Measurements from ENCODE around the gene FES. TPM values are rescaled to one million over a fixed set of nuclear protein-coding genes. Genes with fewer than 3 reads are reported as not detected.

FES gene
- polyA plus RNA-seq, 1 donor from 2014 or later = not detected

DNA sequence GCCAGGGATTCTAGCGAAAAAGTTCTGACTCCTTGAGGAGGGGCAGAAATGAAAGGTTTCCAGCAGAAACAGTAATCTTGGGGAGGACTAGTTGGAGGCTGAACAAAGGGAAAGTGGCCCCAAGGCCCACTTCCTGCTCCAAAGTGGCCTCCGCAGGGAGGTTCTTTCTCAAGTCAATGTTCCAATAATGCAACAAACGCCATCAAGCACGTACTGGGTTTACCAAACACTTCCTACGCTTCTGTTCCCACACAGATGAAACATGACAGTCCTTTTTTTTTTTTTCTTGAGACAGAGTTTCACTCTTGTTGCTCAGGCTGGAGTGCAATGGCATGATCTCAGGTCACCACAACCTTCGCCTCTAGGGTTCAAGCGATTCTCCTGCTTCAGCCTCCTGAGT, 60.8 kb downstream of the FES start:
- Histone ChIP-seq H3K9ac (ENCODE audit: low read length) (no peak overlapping the region), H3K79me2 (replicated peaks; ENCODE audit: insufficient read depth, low read length) (no peaks in the 10 kb centered on the region), H4K20me1 (ENCODE audit: insufficient read depth) (no peaks in the 10 kb centered on the region), H3F3A (ENCODE audit: insufficient read depth, low read length, poor library complexity, severe bottlenecking) (no peaks in the 10 kb centered on the region), H2AFZ (ENCODE audit: low read depth, low read length) (no peak overlapping the region), H3K27me3 (ENCODE audit: insufficient read depth, low read depth, low read length) (no peaks in the 10 kb centered on the region), H3K4me3 (ENCODE audit: low read length) (no peak overlapping the region), H3K36me3 (ENCODE audit: insufficient read depth, low read length) (peaks cover 13% of the 10 kb centered on the region), H3K9me3 (ENCODE audit: low read length) (no peaks in the 10 kb centered on the region), H3K4me2 (ENCODE audit: low read length) (no peak overlapping the region), H3K27ac (ENCODE audit: low read length) (no peak overlapping the region), H3K9me2 (ENCODE audit: insufficient read depth, low read length) (no peaks in the 10 kb centered on the region)
- no peak for TF ChIP-seq SMC3 (conservative IDR thresholded peaks at IDR 0.05; ENCODE audit: poor library complexity)
- TF ChIP-seq, protein P1, sequence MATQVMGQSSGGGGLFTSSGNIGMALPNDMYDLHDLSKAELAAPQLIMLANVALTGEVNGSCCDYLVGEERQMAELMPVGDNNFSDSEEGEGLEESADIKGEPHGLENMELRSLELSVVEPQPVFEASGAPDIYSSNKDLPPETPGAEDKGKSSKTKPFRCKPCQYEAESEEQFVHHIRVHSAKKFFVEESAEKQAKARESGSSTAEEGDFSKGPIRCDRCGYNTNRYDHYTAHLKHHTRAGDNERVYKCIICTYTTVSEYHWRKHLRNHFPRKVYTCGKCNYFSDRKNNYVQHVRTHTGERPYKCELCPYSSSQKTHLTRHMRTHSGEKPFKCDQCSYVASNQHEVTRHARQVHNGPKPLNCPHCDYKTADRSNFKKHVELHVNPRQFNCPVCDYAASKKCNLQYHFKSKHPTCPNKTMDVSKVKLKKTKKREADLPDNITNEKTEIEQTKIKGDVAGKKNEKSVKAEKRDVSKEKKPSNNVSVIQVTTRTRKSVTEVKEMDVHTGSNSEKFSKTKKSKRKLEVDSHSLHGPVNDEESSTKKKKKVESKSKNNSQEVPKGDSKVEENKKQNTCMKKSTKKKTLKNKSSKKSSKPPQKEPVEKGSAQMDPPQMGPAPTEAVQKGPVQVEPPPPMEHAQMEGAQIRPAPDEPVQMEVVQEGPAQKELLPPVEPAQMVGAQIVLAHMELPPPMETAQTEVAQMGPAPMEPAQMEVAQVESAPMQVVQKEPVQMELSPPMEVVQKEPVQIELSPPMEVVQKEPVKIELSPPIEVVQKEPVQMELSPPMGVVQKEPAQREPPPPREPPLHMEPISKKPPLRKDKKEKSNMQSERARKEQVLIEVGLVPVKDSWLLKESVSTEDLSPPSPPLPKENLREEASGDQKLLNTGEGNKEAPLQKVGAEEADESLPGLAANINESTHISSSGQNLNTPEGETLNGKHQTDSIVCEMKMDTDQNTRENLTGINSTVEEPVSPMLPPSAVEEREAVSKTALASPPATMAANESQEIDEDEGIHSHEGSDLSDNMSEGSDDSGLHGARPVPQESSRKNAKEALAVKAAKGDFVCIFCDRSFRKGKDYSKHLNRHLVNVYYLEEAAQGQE (IDR thresholded peaks at IDR 0.05; ENCODE audit: borderline replicate concordance) = no peak
- no peak for TF ChIP-seq EP300 (conservative IDR thresholded peaks at IDR 0.05; ENCODE audit: poor library complexity, severe bottlenecking)
- TF ChIP-seq MXI1 (conservative IDR thresholded peaks at IDR 0.05; ENCODE audit: poor library complexity, severe bottlenecking) = no peak
- TF ChIP-seq, protein P2, sequence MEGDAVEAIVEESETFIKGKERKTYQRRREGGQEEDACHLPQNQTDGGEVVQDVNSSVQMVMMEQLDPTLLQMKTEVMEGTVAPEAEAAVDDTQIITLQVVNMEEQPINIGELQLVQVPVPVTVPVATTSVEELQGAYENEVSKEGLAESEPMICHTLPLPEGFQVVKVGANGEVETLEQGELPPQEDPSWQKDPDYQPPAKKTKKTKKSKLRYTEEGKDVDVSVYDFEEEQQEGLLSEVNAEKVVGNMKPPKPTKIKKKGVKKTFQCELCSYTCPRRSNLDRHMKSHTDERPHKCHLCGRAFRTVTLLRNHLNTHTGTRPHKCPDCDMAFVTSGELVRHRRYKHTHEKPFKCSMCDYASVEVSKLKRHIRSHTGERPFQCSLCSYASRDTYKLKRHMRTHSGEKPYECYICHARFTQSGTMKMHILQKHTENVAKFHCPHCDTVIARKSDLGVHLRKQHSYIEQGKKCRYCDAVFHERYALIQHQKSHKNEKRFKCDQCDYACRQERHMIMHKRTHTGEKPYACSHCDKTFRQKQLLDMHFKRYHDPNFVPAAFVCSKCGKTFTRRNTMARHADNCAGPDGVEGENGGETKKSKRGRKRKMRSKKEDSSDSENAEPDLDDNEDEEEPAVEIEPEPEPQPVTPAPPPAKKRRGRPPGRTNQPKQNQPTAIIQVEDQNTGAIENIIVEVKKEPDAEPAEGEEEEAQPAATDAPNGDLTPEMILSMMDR (IDR thresholded peaks at IDR 0.05; ENCODE audit: poor library complexity, severe bottlenecking) = no peak
- no peak for TF ChIP-seq TAF1 (IDR thresholded peaks at IDR 0.05; ENCODE audit: low read depth)
- TF ChIP-seq RAD21 (conservative IDR thresholded peaks at IDR 0.05) = no peak
- no peak for TF ChIP-seq POLR2AphosphoS5 (IDR thresholded peaks at IDR 0.05)
- TF ChIP-seq EZH2 (IDR thresholded peaks at IDR 0.05; ENCODE audit: borderline replicate concordance, insufficient read depth, low read length, poor library complexity, severe bottlenecking) = no peak

Small RNA genes within 50 kb of the gene (small RNA-seq; reads per million reads assigned to genes)
- 0 reads per million in 3 experiments for gene RN7SL363P

Other genes with a start within 250 kb of the FES start
- 2.2 and 4.5 TPM in 2 replicates for gene BLM, start 167.2 kb upstream of the FES start, polyA plus RNA-seq
- gene FURIN, start 15.9 kb upstream of the FES start, polyA plus RNA-seq = 2.9 and 4.3 TPM in 2 replicates
- gene MAN2A2, start 18.8 kb downstream of the FES start, polyA plus RNA-seq = 59.8 and 102 TPM in 2 replicates
- 20.1 and 34.6 TPM in 2 replicates for gene HDDC3, start 48.0 kb downstream of the FES start, polyA plus RNA-seq
- 41.3 and 51.4 TPM in 2 replicates for gene UNC45A, start 50.8 kb downstream of the FES start, polyA plus RNA-seq
- 4.5 and 8.2 TPM in 2 replicates for gene RCCD1, start 70.4 kb downstream of the FES start, polyA plus RNA-seq
- 17.8 and 18.2 TPM in 2 replicates for gene PRC1, start 110.0 kb downstream of the FES start, polyA plus RNA-seq
- gene VPS33B, start 138.1 kb downstream of the FES start, polyA plus RNA-seq = 52.5 and 54.9 TPM in 2 replicates
- gene SV2B, start 215.8 kb downstream of the FES start, polyA plus RNA-seq = 0.38 and 0.68 TPM in 2 replicates